Glutamatergic neuron (in vitro differentiated cells): Measurements from ENCODE around the gene SYT9. TPM values are rescaled to one million over a fixed set of nuclear protein-coding genes. Genes with fewer than 3 reads are reported as not detected.

Experiments used
- DNase-seq: peaks from one replicate; pipeline ENCODE4 v3.0.0; 2022
- H3K27ac Mint-ChIP-seq: one replicate; pipeline ENCODE4 v1.8.0; 2020; ENCODE audit warnings: mild to moderate bottlenecking, mixed read lengths, inconsistent platforms; ENCODE audit not compliant: unreplicated experiment
- H3K27me3 Mint-ChIP-seq: one replicate; pipeline ENCODE4 v1.8.0; 2020; ENCODE audit warnings: mild to moderate bottlenecking, moderate library complexity, mixed read lengths, inconsistent platforms; ENCODE audit not compliant: unreplicated experiment
- H3K36me3 Mint-ChIP-seq: one replicate; pipeline ENCODE4 v1.8.0; 2020; ENCODE audit warnings: mild to moderate bottlenecking, mixed read lengths, inconsistent platforms; ENCODE audit not compliant: unreplicated experiment
- H3K4me1 Mint-ChIP-seq: one replicate; pipeline ENCODE4 v1.8.0; 2020; ENCODE audit warnings: mild to moderate bottlenecking, low read depth, mixed read lengths, inconsistent platforms; ENCODE audit not compliant: unreplicated experiment
- H3K4me3 Mint-ChIP-seq: one replicate; pipeline ENCODE4 v1.8.0; 2020; ENCODE audit warnings: mild to moderate bottlenecking, mixed read lengths, inconsistent platforms; ENCODE audit not compliant: unreplicated experiment
- H3K9me3 Mint-ChIP-seq: one replicate; pipeline ENCODE4 v1.8.0; 2020; ENCODE audit warnings: mild to moderate bottlenecking, moderate library complexity, mixed read lengths, inconsistent platforms; ENCODE audit not compliant: unreplicated experiment
- total RNA-seq: library from RNA; stranded (reverse); fragmentation: NEBNext Ultra II Directional; extraction: Animal tissue kit (Norgen Biotek cat#: 25700); gene quantifications from one replicate; pipeline ENCODE4 v1.2.1, GENCODE V29; 2021; ENCODE audit not compliant: unreplicated experiment
- TF ChIP-seq, protein P1 (sequence below): fragments of 200-600 bp; sonication (generic); IDR thresholded peaks from one replicate; pipeline ENCODE4 v1.5.0; 2021; ENCODE audit not compliant: partially characterized antibody, unreplicated experiment

SYT9 gene
- total RNA-seq, 1 donor from 2014 or later = 3.7 TPM

DNA sequence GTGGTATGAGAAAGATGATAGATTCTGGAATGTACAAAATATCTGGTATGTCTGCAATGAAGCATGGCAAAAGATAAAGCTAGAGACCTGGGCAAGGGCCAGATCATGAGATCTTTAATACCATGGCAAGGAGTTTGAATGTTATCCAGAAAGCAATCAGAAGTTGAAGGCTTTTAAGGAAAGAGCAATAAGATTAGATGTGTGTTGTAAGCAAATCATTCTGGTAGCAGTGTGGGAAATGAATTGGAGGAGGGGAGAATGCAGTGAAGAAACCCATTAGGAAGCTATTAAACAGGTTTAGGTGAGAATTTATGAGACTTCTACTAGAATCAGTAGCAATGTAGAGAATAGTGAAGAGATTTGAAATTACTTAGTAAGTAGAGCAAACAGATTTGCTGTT lies 32.2 kb upstream of the SYT9 start:
- Mint-ChIP-seq H3K4me3 (no peak overlapping the region), H3K9me3 (peaks cover 5% of the 10 kb centered on the region), H3K36me3 (no peaks in the 10 kb centered on the region), H3K4me1 (peaks cover 25% of the 10 kb centered on the region), H3K27me3 (peaks cover 2% of the 10 kb centered on the region), H3K27ac (no peak overlapping the region)
- TF ChIP-seq, protein P1, sequence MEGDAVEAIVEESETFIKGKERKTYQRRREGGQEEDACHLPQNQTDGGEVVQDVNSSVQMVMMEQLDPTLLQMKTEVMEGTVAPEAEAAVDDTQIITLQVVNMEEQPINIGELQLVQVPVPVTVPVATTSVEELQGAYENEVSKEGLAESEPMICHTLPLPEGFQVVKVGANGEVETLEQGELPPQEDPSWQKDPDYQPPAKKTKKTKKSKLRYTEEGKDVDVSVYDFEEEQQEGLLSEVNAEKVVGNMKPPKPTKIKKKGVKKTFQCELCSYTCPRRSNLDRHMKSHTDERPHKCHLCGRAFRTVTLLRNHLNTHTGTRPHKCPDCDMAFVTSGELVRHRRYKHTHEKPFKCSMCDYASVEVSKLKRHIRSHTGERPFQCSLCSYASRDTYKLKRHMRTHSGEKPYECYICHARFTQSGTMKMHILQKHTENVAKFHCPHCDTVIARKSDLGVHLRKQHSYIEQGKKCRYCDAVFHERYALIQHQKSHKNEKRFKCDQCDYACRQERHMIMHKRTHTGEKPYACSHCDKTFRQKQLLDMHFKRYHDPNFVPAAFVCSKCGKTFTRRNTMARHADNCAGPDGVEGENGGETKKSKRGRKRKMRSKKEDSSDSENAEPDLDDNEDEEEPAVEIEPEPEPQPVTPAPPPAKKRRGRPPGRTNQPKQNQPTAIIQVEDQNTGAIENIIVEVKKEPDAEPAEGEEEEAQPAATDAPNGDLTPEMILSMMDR = no peak
- no peak for DNase-seq

DNA sequence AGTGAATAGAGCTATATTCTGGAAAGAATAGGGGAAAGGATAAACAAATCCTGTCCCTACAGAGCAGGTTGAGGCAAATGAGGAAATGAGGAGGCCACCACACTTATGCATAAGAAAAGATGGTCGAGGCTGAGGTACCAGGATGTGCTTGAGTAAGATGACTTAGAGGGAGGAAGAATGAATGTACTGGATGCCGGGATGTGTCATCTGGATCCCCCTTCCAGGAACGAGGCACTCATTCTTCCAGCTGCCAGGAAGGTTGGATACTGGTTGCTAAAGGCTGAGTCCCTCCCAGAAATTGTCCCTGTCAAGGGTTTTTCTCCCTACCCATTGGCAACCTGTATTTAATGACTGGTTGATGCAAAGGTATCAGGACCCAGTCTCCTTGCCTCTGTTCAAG lies 31.1 kb upstream of the SYT9 start:
- Mint-ChIP-seq H3K27ac (no peak overlapping the region), H3K4me1 (peaks cover 30% of the 10 kb centered on the region), H3K9me3 (peaks cover 5% of the 10 kb centered on the region), H3K4me3 (no peak overlapping the region), H3K27me3 (peaks cover 2% of the 10 kb centered on the region), H3K36me3 (no peaks in the 10 kb centered on the region)
- TF ChIP-seq, protein P1 = no peak
- no peak for DNase-seq

DNA sequence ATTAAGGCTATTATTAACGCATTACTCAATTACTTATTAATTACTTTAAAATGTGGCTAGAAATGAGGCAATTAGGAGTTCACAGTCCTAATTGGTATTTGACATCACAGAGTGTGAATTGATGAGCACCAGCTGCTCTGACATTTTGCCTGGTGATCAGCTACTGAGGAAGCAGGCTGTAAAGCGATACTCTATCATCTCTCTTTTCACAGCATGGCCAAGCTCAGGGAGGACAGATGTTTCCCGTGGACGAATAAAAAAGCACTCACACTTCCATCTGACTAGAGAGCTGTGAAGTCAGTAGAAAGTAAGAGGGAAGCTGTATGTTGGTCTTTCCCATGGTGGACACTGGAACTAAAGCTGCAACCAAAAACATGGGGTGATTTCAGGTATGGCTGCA lies 29.1 kb upstream of the SYT9 start:
- H3K9me3 Mint-ChIP-seq = peaks cover 5% of the 10 kb centered on the region
- peak; percentile 14 for DNase-seq
- H3K27me3 Mint-ChIP-seq = peaks cover 2% of the 10 kb centered on the region
- H3K36me3 Mint-ChIP-seq = no peaks in the 10 kb centered on the region
- TF ChIP-seq, protein P1 = no peak
- peak overlapping the region; percentile 34 for H3K27ac Mint-ChIP-seq
- no peak overlapping the region for H3K4me3 Mint-ChIP-seq
- peaks cover 30% of the 10 kb centered on the region for H3K4me1 Mint-ChIP-seq

DNA sequence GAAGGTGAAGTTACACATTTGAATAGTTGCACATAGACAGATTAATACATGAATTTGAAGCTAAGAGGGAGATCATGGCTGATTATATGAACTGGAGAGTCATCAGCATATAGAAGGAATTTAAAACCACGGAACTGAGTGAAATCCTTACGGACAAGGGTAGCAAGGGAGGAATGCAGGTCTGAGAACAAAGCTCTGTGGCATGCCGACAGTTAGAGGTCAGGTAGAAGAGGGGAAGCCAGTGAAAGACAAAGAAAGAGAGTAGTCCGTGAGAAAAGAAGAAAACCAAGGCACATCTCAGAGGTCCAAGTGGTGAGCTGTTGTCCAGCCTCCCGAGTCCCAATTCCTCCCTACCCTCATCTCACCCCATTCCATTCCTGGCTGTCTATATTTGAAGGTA lies 11.8 kb upstream of the SYT9 start:
- TF ChIP-seq, protein P1 = no peak
- DNase-seq = no peak
- H3K4me1 Mint-ChIP-seq = no peaks in the 10 kb centered on the region
- no peak overlapping the region for H3K27ac Mint-ChIP-seq
- no peaks in the 10 kb centered on the region for H3K36me3 Mint-ChIP-seq
- H3K27me3 Mint-ChIP-seq = no peaks in the 10 kb centered on the region
- H3K4me3 Mint-ChIP-seq = no peak overlapping the region
- H3K9me3 Mint-ChIP-seq = no peaks in the 10 kb centered on the region

DNA sequence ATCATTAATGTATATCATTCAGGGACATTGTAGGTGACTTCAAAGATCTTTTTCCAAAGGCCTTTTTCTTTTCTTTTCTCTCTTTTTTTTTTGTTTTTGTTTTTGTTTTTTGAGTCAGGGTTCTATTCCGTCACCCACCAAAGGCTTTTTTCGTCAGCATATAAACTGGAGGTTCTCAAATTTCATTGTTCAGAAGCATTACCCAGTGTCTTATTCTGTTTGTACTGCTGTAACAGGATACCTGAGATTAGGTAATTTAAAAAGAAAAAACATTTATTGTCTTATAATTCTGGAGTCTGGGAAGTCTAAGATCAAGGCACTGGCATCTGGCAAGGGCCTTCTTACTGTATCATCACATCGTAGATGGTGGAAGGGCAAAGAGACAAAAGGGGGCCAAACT lies 6.4 kb upstream of the SYT9 start:
- no peaks in the 10 kb centered on the region for H3K4me1 Mint-ChIP-seq
- no peaks in the 10 kb centered on the region for H3K36me3 Mint-ChIP-seq
- TF ChIP-seq, protein P1 = no peak
- no peak overlapping the region for H3K4me3 Mint-ChIP-seq
- no peaks in the 10 kb centered on the region for H3K9me3 Mint-ChIP-seq
- DNase-seq = no peak
- H3K27me3 Mint-ChIP-seq = no peaks in the 10 kb centered on the region
- no peak overlapping the region for H3K27ac Mint-ChIP-seq
